OCI-LY7 (cell line): ENCODE measurements around the gene ANAPC5. TPM values are rescaled to one million over a fixed set of nuclear protein-coding genes. Genes with fewer than 3 reads are reported as not detected.
"Not testable (repeated sequence)": the region's sequence is repeated elsewhere in the genome, so short reads cannot be mapped to it uniquely, and the experiment has no call there.

Source experiments
- BruUV-seq: library from RNA; stranded (reverse); fragments of 400-500 nt; replicated peaks from 2 replicates; lab custom pipeline; 2021; lab: Mats Ljungman, UMichigan
- CTCF ChIA-PET: fragments of 300-600 bp; sonication (Branson Sonifier 250); formaldehyde crosslinking; loops from one replicate; lab custom pipeline; 2022; ENCODE audit warnings: antibody characterized with exemption; ENCODE audit not compliant: unreplicated experiment; lab: Charles Lee
- POLR2A ChIA-PET: fragments of 300-600 bp; sonication (Branson Sonifier 250); formaldehyde crosslinking; loops from one replicate; lab custom pipeline; 2022; ENCODE audit warnings: antibody characterized with exemption; lab: Charles Lee
- DNase-seq: peaks from one replicate; pipeline ENCODE4 v3.0.0-alpha.2; 2015; ENCODE audit warnings: low spot score
- H2AFZ ChIP-seq: fragments of 200-600 bp; sonication (generic), shearing (Covaris generic); 2 replicates; pipeline ENCODE4 v1.6.1; 2014; ENCODE audit warnings: mild to moderate bottlenecking, antibody characterized with exemption, low read length, moderate library complexity
- H3K27ac ChIP-seq: fragments of 200-600 bp; sonication (generic); 2 replicates; pipeline ENCODE4 v1.5.1; 2014; ENCODE audit warnings: mixed run types, low read depth, mild to moderate bottlenecking, moderate library complexity, low read length, inconsistent platforms; ENCODE audit not compliant: poor library complexity, severe bottlenecking
- H3K36me3 ChIP-seq: fragments of 200-600 bp; sonication (generic); 2 replicates; pipeline ENCODE4 v1.6.1; 2014; ENCODE audit warnings: mild to moderate bottlenecking, antibody characterized with exemption, low read length, moderate library complexity, mixed read lengths; ENCODE audit not compliant: insufficient read depth
- H3K4me1 ChIP-seq: fragments of 200-600 bp; sonication (generic); 2 replicates; pipeline ENCODE4 v1.5.1; 2014; ENCODE audit warnings: mild to moderate bottlenecking, low read length; ENCODE audit not compliant: insufficient read depth, poor library complexity, severe bottlenecking
- H3K4me2 ChIP-seq: fragments of 200-600 bp; sonication (generic); 2 replicates; pipeline ENCODE4 v1.6.1; 2014; ENCODE audit warnings: mild to moderate bottlenecking, low read length
- H3K4me3 ChIP-seq: fragments of 200-600 bp; sonication (generic); 2 replicates; pipeline ENCODE4 v1.5.1; 2014; ENCODE audit warnings: mild to moderate bottlenecking, low read depth, low read length; ENCODE audit not compliant: poor library complexity, severe bottlenecking
- H3K79me2 ChIP-seq: fragments of 200-600 bp; sonication (generic); 2 replicates; pipeline ENCODE4 v1.6.1; 2016; ENCODE audit warnings: low read depth, mild to moderate bottlenecking, low read length, moderate library complexity, mixed read lengths; ENCODE audit not compliant: insufficient read depth
- H3K9me2 ChIP-seq: fragments of 200-600 bp; sonication (generic); 2 replicates; pipeline ENCODE4 v1.6.1; 2016; ENCODE audit warnings: mild to moderate bottlenecking, low read length, mixed read lengths; ENCODE audit not compliant: insufficient read depth
- H3K9me3 ChIP-seq: fragments of 200-600 bp; sonication (generic); 2 replicates; pipeline ENCODE4 v1.6.1; 2014; ENCODE audit warnings: mild to moderate bottlenecking, mixed run types, low read length, mixed read lengths
- H4K20me1 ChIP-seq: fragments of 200-600 bp; sonication (generic); 2 replicates; pipeline ENCODE4 v1.6.1; 2014; ENCODE audit warnings: mild to moderate bottlenecking, antibody characterized with exemption, low read length, moderate library complexity, mixed read lengths; ENCODE audit not compliant: insufficient read depth
- EZH2phosphoT487 ChIP-seq: fragments of 200-600 bp; sonication (generic); IDR thresholded peaks from 2 replicates; pipeline ENCODE4 v1.6.1; 2018; ENCODE audit warnings: low read depth, borderline replicate concordance, mild to moderate bottlenecking, mixed run types, antibody characterized with exemption, low read length, moderate library complexity, mixed read lengths
- intact Hi-C: fragments of 100-400 bp; cut with micrococcal nuclease; formaldehyde crosslinking; loops from one replicate; pipeline ENCODE4 v1.10.0; 2022; ENCODE audit not compliant: unreplicated experiment
- total RNA-seq, 2 experiments: library from RNA; depleted of rRNA in 1 of 2; stranded (reverse); fragments of >200 nt in 1 of 2; shearing (Covaris generic) in 1 of 2; gene quantifications; 2 replicates each; pipeline ENCODE4 v1.2.3, GENCODE V29; 2014 to 2022
- TF ChIP-seq, protein P1 (sequence below): fragments of 200-600 bp; sonication (generic); conservative IDR thresholded peaks from 2 replicates; pipeline ENCODE4 v1.5.1; 2014; ENCODE audit warnings: mild to moderate bottlenecking, antibody characterized with exemption, low read length, moderate library complexity, mixed read lengths

Gene ANAPC5
- total RNA-seq, 2 experiments from 2014 or later, result 186 to 217 TPM

DNA sequence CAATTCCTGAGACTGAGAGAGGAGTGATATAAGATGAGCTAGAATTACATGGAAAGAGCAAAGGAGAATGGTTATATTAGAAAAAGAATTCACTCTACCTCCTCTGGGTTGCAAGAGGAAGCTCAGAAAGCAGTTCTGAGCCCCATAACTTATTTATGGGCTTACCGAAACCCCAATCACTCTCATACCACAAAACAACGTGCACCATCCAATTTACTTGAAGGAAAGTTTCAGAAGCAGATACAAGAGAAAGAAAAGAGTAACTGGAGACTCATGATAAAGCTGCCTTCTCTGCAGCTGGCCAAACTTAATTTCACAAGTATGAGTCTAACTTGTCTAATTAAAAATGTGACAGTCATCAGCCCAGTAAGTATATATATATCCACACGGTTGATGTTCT is 28.3 kb downstream of the ANAPC5 start:
- no peak overlapping the region for H2AFZ ChIP-seq
- H3K27ac ChIP-seq, result no peak overlapping the region
- ChIA-PET POLR2A (no interaction called here), CTCF (no interaction called here)
- peaks cover 90% of the 10 kb centered on the region for H3K36me3 ChIP-seq
- H3K9me3 ChIP-seq, result no peaks in the 10 kb centered on the region
- intact Hi-C loops, result no loop called here
- H3K4me3 ChIP-seq, result no peak overlapping the region
- TF ChIP-seq EZH2phosphoT487, result no peak
- TF ChIP-seq, protein P1, sequence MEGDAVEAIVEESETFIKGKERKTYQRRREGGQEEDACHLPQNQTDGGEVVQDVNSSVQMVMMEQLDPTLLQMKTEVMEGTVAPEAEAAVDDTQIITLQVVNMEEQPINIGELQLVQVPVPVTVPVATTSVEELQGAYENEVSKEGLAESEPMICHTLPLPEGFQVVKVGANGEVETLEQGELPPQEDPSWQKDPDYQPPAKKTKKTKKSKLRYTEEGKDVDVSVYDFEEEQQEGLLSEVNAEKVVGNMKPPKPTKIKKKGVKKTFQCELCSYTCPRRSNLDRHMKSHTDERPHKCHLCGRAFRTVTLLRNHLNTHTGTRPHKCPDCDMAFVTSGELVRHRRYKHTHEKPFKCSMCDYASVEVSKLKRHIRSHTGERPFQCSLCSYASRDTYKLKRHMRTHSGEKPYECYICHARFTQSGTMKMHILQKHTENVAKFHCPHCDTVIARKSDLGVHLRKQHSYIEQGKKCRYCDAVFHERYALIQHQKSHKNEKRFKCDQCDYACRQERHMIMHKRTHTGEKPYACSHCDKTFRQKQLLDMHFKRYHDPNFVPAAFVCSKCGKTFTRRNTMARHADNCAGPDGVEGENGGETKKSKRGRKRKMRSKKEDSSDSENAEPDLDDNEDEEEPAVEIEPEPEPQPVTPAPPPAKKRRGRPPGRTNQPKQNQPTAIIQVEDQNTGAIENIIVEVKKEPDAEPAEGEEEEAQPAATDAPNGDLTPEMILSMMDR, result no peak
- no peak for DNase-seq
- no peaks in the 10 kb centered on the region for H4K20me1 ChIP-seq
- H3K9me2 ChIP-seq, result no peaks in the 10 kb centered on the region
- no peak overlapping the region for H3K4me2 ChIP-seq
- H3K4me1 ChIP-seq, result no peaks in the 10 kb centered on the region
- no TSS peak for BruUV-seq
- no peaks in the 10 kb centered on the region for H3K79me2 ChIP-seq

DNA sequence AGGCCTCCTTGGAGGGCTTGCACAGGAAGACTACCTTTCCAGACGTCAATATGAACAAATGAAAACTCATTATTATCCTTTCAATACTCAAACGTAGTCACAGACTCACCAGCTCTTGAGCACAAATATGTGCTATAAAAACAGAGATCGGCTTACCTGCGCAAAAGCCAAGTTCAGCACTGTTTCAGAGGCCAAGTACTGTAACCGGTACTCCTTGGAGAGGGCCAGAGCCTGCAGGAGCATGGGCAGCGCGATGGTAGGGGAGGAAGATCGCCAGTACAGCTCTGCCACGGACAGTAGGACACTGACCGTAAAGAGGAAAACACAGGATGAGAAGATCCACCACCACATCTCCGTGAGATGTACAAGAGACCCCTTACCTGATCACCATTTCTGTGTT is 34.1 kb downstream of the ANAPC5 start:
- Histone ChIP-seq H3K36me3 (peaks cover 93% of the 10 kb centered on the region), H3K4me2 (no peak overlapping the region), H2AFZ (no peak overlapping the region), H4K20me1 (no peaks in the 10 kb centered on the region), H3K4me3 (no peak overlapping the region), H3K9me3 (no peaks in the 10 kb centered on the region), H3K27ac (no peak overlapping the region), H3K9me2 (no peaks in the 10 kb centered on the region), H3K79me2 (peaks cover 5% of the 10 kb centered on the region; the same call in 1 of the 2 replicates), H3K4me1 (peaks cover 13% of the 10 kb centered on the region)
- no TSS peak for BruUV-seq
- intact Hi-C loops, result no loop called here
- no peak for DNase-seq
- ChIA-PET POLR2A (interaction anchor here (0.5 to 1.2 kb wide), 4 partner anchors 12 to 32 kb away, joined by 3 to 6 read pairs (median 4); no protein-coding TSS in a partner anchor), CTCF (no interaction called here)
- TF ChIP-seq EZH2phosphoT487, result no peak
- TF ChIP-seq, protein P1, result no peak

DNA sequence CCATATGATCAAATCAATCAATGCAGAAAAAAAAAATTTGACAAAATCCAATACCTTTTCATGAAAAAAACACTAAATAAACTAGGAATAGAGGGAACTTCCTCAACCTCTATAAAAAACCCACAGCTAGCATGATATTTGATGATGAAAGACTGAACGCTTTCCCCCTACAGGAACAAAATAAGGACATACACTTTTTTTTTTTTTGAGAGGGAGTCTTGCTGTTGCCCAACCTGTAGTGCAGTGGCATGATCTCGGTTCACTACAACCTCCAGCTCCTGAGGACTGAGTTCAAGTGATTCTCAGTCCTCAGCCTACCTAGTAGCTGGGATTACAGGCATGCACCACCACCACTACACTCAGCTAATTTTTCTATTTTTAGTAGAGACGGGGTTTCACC is 37.8 kb downstream of the ANAPC5 start:
- H3K79me2 ChIP-seq, result peaks cover 5% of the 10 kb centered on the region; the same call in 1 of the 2 replicates
- H3K4me3 ChIP-seq, result no peak overlapping the region
- H2AFZ ChIP-seq, result no peak overlapping the region
- H3K9me3 ChIP-seq, result no peaks in the 10 kb centered on the region
- no peaks in the 10 kb centered on the region for H4K20me1 ChIP-seq
- BruUV-seq, result no TSS peak
- no peak for DNase-seq
- H3K9me2 ChIP-seq, result no peaks in the 10 kb centered on the region
- H3K4me1 ChIP-seq, result peaks cover 13% of the 10 kb centered on the region
- no peak overlapping the region for H3K27ac ChIP-seq
- ChIA-PET POLR2A (no interaction called here), CTCF (no interaction called here)
- peaks cover 95% of the 10 kb centered on the region for H3K36me3 ChIP-seq
- intact Hi-C loops, result no loop called here
- H3K4me2 ChIP-seq, result no peak overlapping the region
- no peak for TF ChIP-seq EZH2phosphoT487
- TF ChIP-seq, protein P1, result no peak

DNA sequence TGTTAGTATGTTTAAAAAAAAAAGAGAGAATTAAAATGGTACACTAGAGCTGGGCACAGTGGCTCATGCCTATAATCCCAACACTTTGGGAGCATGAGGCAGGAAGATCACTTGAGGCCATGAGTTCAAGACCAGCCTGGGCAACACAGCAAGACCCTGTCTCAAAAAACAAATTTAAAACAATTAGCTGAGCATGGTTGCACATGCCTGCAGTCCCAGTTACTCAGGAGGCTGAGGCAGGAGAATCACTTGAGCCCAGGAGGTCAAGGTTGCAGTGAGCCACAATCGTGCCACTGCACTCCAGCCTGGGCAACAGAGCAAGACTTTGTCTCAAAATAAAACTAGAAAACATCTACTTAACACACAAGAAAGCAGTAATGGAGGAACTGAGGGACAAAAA is 42.0 kb downstream of the ANAPC5 start:
- H3K4me3 ChIP-seq, POLR2A ChIA-PET: not testable (repeated sequence)

More for the DNA sequence above, 42.0 kb downstream of the ANAPC5 start:
- CTCF ChIA-PET, H3K9me3 ChIP-seq, H3K9me2 ChIP-seq, H2AFZ ChIP-seq, H3K27ac ChIP-seq, H3K4me2 ChIP-seq, H4K20me1 ChIP-seq, H3K79me2 ChIP-seq, BruUV-seq, intact Hi-C loops, DNase-seq, H3K4me1 ChIP-seq: not testable (repeated sequence)
- H3K36me3 ChIP-seq, result peaks cover 75% of the 10 kb centered on the region
